ENCODE measurements around the gene LDB2. TPM values are rescaled to one million over a fixed set of nuclear protein-coding genes. Genes with fewer than 3 reads are reported as not detected.

LDB2 gene
- total RNA-seq, 2 donors from 2014 or later = not detected

DNA sequence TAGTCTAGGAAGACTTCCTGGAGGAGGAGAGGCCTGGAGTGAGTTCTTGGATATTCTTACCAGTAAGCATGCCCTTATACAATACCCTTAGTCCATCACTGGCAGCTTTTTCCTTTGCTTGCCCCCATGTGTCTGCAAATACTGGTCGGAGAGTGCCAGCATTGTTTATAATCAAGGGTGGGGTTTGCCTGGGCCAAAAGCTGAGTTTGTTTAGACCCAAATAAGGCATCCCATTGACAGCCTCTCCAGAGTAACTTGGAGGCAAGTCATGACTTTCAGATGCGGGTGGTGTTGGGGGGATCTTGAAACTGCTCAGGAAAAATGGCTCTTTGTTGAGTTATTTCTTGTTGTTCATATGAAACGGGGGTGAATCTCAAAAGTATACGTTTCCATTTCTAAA lies 413.7 kb downstream of the LDB2 start:
- no peak overlapping the region for H3K4me3 Mint-ChIP-seq
- H3K27ac Mint-ChIP-seq = no peak overlapping the region
- no peaks in the 10 kb centered on the region for H3K36me3 Mint-ChIP-seq (ENCODE audit: low read depth)
- H3K27me3 Mint-ChIP-seq = no peaks in the 10 kb centered on the region
- peaks cover 5% of the 10 kb centered on the region for H3K9me3 Mint-ChIP-seq
- no peaks in the 10 kb centered on the region for H3K4me1 Mint-ChIP-seq
- ATAC-seq (replicated peaks) = no peak

- no peak for ATAC-seq (replicated peaks)
- no peaks in the 10 kb centered on the region for H3K4me1 Mint-ChIP-seq
- H3K27ac Mint-ChIP-seq = no peak overlapping the region
- H3K36me3 Mint-ChIP-seq (ENCODE audit: low read depth) = no peaks in the 10 kb centered on the region
- no peaks in the 10 kb centered on the region for H3K27me3 Mint-ChIP-seq
- H3K9me3 Mint-ChIP-seq = peaks cover 5% of the 10 kb centered on the region
- H3K4me3 Mint-ChIP-seq = no peak overlapping the region
Observed at GRCh38 chr4:16483540-16483939, 414.9 kb downstream of the LDB2 start.

DNA sequence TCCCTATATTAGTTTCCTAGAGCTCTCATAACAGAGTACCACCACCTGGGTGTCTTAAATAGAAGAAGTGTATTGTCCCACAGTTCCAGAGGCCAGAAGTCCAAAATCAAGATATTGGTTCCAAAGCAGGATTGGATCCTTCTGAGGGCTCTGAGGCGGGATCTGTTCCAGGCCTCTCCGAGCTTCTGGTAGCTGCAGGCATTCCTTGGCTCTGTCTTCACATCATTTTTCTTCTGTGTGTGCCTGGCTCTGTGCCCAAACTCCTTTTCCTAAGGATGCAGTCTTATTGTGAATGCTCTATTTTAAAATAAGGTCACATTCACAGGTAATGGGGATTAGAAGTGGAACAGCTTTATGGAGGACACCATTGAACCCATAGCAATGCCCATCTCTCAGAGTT lies 418.4 kb downstream of the LDB2 start:
- no peaks in the 10 kb centered on the region for H3K36me3 Mint-ChIP-seq (ENCODE audit: low read depth)
- H3K4me1 Mint-ChIP-seq = no peaks in the 10 kb centered on the region
- ATAC-seq (replicated peaks) = no peak

DNA sequence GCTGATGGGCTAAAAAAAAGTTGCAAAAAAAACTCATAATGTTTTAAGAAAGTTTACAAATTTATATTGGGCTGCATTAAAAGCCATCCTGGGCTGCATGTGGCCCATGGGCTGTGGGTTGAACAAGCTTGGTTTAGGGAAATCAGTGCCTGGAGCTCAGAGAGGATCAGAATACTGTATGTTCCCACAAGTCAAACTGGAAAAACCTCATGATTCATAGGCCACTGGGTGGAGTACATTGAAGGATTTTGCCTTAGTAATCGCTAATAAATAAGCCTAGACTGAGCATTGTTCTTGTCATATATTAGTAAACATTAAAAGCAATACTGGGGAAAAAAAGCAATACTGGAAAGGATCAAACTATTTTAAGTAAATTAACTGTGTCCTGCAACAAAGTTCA lies 425.9 kb downstream of the LDB2 start:
- peaks cover 3% of the 10 kb centered on the region for H3K27me3 Mint-ChIP-seq

More for the DNA sequence above, 418.4 kb downstream of the LDB2 start:
- Mint-ChIP-seq H3K9me3 (peaks cover 4% of the 10 kb centered on the region), H3K27ac (no peak overlapping the region), H3K4me3 (no peak overlapping the region), H3K27me3 (no peaks in the 10 kb centered on the region)

GRCh38 chr4:16467061-16467460 lies 431.4 kb downstream of the LDB2 start:
- H3K4me1 Mint-ChIP-seq = no peaks in the 10 kb centered on the region

More for the DNA sequence above, 425.9 kb downstream of the LDB2 start:
- H3K4me1 Mint-ChIP-seq = no peaks in the 10 kb centered on the region
- H3K36me3 Mint-ChIP-seq (ENCODE audit: low read depth) = no peaks in the 10 kb centered on the region
- H3K27ac Mint-ChIP-seq = no peak overlapping the region
- H3K4me3 Mint-ChIP-seq = no peak overlapping the region
- no peak for ATAC-seq (replicated peaks)
- peaks cover 9% of the 10 kb centered on the region for H3K9me3 Mint-ChIP-seq

DNA sequence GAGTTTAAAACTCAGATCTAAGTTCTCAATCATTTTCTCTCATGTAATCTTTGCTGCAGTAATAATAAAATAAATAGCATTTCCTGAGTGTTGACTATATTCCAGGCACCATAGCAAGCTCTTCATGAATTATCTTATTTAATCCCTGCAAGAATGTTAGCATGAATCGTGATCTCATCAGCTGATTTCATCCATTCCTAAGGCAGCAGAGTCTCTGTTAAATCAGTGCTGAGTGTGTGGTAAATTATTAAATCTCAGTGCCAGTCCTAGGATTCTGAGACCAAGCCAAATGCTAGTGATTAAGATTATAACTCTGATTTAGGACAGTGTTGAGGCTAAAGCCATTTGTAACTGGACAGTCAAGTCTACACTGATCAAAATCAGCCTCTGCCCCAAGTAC lies 431.9 kb downstream of the LDB2 start:
- H3K4me3 Mint-ChIP-seq = no peak overlapping the region
- peaks cover 3% of the 10 kb centered on the region for H3K27me3 Mint-ChIP-seq
- no peaks in the 10 kb centered on the region for H3K36me3 Mint-ChIP-seq (ENCODE audit: low read depth)
- H3K4me1 Mint-ChIP-seq = no peaks in the 10 kb centered on the region
- no peak for ATAC-seq (replicated peaks)
- no peak overlapping the region for H3K27ac Mint-ChIP-seq
- no peaks in the 10 kb centered on the region for H3K9me3 Mint-ChIP-seq

More at GRCh38 chr4:16467061-16467460, 431.4 kb downstream of the LDB2 start:
- Mint-ChIP-seq H3K9me3 (no peaks in the 10 kb centered on the region), H3K4me3 (no peak overlapping the region), H3K36me3 (ENCODE audit: low read depth) (no peaks in the 10 kb centered on the region), H3K27ac (no peak overlapping the region), H3K27me3 (peaks cover 3% of the 10 kb centered on the region)
- no peak for ATAC-seq (replicated peaks)

GRCh38 chr4:16464651-16465050 lies 433.8 kb downstream of the LDB2 start:
- Mint-ChIP-seq H3K27me3 (peaks cover 3% of the 10 kb centered on the region), H3K27ac (no peak overlapping the region), H3K36me3 (ENCODE audit: low read depth) (no peaks in the 10 kb centered on the region), H3K9me3 (no peaks in the 10 kb centered on the region), H3K4me3 (no peak overlapping the region), H3K4me1 (no peaks in the 10 kb centered on the region)
- ATAC-seq (replicated peaks) = no peak

DNA sequence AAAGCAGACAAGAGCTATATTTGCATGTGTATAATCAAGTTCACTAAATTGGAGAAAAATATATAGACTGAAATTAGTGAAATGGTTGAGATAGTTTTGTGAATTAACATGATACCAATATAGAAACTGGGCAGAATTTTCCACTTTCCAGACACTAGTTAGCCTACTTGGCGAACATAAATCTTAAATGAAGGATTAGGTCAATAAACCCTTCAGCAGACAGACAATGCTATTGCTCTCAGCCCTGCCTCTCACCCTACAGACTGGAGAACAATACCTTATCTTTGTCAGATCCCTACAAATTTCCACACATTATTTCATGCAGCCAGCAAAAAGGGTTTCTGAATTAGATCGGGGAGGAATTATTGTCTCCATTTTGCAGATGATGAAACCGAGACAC lies 435.8 kb downstream of the LDB2 start:
- Mint-ChIP-seq H3K36me3 (ENCODE audit: low read depth) (no peaks in the 10 kb centered on the region), H3K9me3 (no peaks in the 10 kb centered on the region), H3K27ac (no peak overlapping the region), H3K4me3 (no peak overlapping the region), H3K4me1 (no peaks in the 10 kb centered on the region), H3K27me3 (peaks cover 10% of the 10 kb centered on the region)
- no peak for ATAC-seq (replicated peaks)

GRCh38 chr4:16461362-16461761 lies 437.1 kb downstream of the LDB2 start:
- H3K4me1 Mint-ChIP-seq = no peaks in the 10 kb centered on the region
- H3K4me3 Mint-ChIP-seq = no peak overlapping the region
- ATAC-seq (replicated peaks) = no peak
- no peak overlapping the region for H3K27ac Mint-ChIP-seq
- H3K9me3 Mint-ChIP-seq = no peaks in the 10 kb centered on the region
- H3K36me3 Mint-ChIP-seq (ENCODE audit: low read depth) = no peaks in the 10 kb centered on the region
- peaks cover 10% of the 10 kb centered on the region for H3K27me3 Mint-ChIP-seq

- H3K4me1 Mint-ChIP-seq = no peaks in the 10 kb centered on the region
- ATAC-seq (replicated peaks) = no peak
- H3K9me3 Mint-ChIP-seq = no peaks in the 10 kb centered on the region
- no peaks in the 10 kb centered on the region for H3K36me3 Mint-ChIP-seq (ENCODE audit: low read depth)
- H3K27ac Mint-ChIP-seq = no peak overlapping the region
- H3K4me3 Mint-ChIP-seq = no peak overlapping the region
- H3K27me3 Mint-ChIP-seq = peaks cover 10% of the 10 kb centered on the region
Observed at GRCh38 chr4:16457944-16458343, 440.5 kb downstream of the LDB2 start.

All from activated T-helper 17 cell treated with anti-CD3 and anti-CD28 coated beads, Interleukin-2, amount 50 U/mL, for 72 hours (primary cell).